NCI-H524 treated with DMSO at 0.1 percent for 48 hours (cell line): ENCODE measurements around the gene METRNL.
"Not testable (repeated sequence)": the region's sequence is repeated elsewhere in the genome, so short reads cannot be mapped to it uniquely, and the experiment has no call there.

Experiments used
- DNase-seq: peaks from one replicate; lab custom pipeline; 2025; lab: John Stamatoyannopoulos, UW

The METRNL gene

DNA sequence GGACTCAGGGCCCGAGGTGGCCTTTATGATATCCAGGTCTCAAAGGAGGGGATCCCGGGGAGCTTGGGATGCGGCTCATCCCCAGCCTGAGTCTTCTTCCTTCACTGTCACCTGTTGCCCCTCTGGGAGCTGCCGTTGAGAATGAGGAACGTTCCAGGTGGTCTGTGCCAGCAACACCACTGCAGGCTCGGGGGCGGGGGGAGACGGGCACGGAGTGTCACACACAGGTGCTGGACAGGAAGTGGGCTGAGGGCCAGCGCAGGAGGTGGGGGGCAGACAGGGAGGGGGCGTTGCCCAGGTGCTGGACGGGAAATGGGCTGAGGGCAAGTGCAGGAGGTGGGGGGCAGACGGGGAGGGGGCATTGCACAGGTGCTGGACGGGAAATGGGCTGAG lies 28.2 kb downstream of the METRNL start:
- no peak for DNase-seq

DNA sequence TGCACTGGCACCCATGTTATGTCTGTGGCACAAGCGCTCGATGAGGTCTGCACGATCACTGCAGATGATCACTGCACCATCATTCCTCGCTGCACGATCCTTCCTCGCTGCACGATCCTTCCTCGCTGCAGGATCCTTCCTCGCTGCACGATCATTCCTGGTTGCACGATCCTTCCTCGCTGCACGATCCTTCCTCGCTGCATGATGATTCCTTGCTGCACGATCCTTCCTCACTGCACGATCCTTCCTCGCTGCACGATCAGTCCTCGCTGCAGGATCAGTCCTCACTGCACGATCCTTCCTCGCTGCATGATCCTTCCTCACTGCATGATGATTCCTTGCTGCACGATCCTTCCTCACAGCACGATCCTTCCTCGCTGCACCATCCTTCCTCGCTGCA lies 29.3 kb downstream of the METRNL start:
- no peak for DNase-seq

DNA sequence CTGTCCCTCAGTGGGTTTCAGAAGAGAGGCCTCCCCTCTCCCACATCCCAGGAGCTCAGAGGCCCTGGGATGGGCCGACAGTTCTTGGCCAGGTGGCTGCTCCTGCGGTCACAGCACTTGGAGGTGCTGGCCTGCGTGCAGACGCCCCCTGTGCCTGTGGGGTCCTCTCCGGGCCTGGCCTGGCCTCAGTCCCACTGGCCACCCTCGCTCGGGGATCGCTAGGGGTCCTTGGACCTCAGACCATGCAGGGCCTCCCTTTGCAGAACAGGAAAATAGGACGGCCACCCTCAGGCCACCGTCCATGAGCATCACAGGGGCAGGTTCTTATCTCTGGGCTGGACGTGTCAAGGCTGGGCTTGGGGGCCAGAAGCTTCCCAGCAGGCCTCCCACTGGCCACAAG lies 30.0 kb downstream of the METRNL start:
- DNase-seq = no peak

DNA sequence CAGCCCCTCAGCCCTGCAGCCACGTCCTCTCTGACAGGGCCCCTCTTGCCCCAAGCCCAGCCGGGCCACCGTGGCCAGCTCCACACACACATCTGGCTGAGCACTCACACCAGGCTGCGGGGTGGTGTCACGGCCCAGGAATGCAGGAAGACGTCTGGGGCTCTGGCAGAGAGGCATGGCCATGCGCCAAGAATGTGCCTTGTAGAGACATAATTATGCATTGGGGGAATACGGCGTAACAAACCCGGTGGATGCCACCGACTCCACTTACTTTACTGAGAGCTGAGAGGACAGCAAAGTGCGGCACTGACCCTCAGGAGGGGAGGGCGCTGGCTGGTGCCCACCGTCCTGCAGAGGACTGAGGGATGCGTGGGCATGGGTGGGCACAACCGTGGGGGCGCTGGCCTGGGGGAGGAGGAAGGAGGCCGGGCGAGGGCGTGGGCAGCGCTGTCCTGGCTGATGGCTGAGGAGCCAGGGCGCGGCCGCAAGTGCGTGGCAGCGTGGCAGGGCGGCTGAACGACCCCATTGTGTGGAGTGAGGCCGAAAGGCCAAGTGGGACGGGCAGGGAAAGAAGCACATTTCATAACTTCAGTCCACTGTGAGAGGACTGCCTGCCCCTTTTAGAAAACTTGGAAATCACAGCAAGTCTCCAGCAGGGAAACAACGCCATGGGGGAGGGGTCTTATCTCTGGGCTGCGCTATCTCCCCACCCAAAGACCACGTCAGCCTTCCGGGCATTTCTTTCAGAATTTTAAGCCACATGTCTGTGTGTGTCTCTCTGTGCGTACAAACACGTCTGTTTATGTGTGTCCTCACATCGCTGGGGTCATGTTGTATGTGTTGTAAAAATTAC lies 30.6 kb downstream of the METRNL start:
- no peak for DNase-seq

DNA sequence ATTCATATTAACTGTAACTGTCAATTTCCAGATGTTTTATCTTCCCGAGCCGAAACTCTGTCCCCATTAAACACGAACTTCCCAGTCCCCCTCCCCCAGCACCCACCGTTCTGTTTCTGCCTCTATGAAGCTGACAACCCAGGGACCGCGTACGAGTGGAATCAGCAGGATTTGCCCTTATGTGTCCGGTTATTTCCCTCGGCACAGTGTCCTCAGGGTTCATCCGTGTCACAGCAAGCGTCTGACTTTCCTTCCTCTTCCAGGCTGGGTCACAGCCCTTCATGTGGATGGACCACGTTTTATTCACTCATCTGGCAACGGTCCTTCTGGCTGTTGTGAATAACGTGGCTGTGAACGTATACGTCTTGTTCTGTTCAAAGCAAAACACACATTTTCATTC lies 31.3 kb downstream of the METRNL start:
- no peak for DNase-seq

DNA sequence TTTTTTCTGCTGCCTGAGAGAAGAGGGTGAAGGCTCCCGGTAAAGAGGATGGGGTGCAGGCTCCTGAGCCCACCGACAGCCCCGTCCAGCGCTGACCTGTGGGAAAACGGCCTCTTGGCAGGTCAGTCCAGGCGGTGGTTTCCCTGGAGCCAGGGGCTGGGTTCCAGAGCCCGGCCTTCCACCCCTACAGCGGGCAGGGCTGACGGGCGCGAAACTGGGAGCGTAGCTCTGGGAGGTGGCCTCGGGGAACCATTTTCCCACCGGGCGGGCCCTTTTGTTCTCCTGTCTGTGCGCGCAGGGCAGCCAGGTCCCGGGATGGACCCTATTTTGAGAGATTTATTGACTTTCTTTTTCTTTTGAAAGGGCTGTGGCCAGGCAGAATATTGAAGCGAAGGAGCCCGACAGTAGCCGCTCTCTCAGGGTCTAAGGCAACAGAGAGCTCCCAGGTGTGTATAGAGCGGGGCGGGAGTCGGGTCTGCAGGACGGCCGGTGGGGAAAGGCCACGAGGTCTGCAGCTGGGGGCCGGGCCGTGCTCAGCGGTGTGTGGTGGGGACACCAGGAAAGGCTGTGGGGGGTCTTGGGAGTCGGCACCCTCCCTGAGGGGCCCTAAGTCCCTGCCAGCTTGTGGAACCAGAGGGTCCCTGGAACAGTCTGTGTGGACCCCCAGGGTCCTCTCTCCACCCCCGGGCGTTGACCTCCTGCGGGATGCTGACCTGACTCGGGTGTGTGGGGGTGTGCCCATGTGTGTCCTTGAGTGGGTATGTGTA lies 32.3 kb downstream of the METRNL start:
- DNase-seq = no peak

DNA sequence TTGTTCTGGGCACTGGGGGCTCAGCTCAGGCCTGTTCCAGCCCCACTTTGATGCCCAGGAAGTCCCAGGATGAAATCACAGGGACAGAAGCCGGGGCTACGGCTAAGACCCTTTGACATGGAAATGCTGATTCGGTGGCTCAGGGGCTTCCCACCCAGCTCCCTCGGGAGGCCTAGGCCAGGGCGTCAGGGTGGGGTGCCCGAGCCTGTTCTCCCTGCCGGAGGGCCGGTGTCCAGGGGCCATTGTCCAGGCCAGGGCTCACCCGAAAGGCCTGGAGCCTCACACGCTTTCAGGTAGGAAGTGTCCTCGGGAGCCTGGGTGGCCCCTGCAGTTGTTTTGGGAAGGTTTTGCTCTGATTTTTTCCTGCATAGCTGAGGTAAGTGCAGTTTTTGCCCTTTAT lies 34.0 kb downstream of the METRNL start:
- DNase-seq = no peak

DNA sequence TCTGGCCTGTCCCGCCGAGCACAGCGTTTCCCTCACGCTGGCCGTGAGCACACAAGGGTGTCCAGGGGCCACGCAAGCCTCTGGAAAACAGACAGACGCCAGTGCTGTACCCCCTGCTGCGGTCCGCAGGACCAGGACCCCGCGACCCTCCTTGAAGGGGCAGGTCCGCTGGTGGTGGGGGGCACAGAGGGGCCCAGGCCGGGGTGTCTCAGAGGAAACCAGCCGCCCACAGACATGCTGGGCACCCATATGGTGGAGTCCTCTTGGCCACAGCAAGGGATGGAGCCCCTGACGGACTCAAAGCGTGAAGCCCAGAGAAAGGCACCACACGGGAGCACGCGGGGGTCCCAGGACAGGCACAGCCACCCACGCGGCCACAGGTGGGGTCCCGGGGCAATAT lies 34.4 kb downstream of the METRNL start:
- DNase-seq = no peak

DNA sequence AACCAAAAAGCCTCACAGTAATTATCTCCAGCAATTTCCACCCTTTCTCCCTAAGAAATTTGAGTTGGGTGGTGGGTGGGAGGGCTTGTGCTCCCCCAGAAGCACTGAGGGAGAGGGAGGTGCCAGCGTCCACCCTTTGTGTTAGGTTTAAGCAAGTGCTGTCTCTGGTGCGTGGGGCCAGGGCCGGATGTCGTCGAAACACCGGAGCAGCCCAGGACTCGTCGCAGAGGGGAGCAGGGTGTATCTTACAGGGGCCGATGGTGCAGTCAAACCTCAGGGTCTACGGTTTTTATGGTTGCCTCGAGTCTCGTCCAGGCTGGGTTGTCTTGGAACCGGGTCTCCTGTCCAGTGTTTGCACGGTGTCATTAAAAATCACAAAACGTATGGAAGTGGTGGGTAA lies 35.3 kb downstream of the METRNL start:
- DNase-seq = no peak

DNA sequence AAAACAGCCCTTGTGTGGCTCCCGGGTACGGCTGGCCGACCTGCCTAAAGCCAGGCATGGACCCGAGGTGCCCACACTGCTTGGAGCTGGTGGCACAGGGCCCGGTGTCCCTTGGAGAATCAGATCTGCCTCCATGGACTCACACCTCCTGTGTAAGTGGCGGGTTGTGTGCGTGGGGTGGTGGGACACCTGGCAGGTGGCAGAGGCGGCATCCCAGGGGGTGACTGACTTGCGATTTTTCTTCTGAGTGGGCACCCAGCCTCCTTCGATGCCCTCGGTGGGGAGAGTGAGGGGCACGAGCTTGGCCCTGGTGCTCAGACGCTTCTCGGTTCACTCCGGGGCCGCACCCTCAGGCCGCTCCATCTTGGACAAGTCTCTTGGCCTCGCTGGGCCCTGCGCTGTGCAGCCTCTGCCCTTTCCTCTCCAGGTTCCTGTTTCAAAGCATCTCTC lies 35.8 kb downstream of the METRNL start:
- no peak for DNase-seq

DNA sequence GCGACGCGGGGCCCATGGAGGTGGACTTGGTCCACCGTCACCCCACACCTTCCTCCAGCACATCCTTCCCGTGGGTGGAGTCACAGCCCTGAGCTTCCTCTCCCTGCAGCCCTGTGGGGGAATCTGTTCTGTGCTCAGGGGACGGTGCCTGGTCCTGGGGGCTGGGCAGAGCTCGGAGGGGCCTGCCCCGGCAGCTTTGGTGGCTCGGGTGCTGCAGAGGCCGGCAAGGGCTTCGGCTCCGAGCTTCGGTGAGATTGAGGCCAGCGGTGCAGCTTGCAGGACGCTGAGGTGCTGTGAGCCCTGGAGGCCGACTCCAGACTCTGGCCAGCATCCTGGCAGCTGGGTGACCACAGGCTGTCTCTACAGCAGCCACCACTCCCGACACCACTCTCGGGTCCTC lies 36.4 kb downstream of the METRNL start:
- no peak for DNase-seq

DNA sequence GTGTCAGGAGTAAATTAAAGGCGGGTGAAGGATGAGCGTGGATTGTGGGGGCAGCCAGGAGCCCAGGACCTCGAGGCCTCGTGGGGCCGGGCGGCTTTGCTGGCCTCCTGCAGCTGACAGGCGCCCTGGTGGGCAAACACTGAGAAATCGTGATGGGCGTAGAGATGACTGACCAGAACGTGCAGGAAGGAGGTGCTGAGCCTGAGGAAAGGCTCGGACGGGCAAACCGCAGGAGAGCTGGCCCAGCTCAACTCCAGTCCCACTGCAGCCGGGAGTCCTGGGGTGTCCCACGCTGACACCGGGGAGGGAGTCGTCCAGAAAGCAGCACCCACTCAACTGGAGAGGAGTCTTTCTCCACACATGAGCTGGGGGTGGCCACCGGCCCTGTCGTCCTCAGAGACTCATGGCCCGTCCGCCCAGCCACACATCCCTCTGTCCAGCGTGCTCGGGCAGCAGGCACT lies 36.9 kb downstream of the METRNL start:
- DNase-seq = no peak

DNA sequence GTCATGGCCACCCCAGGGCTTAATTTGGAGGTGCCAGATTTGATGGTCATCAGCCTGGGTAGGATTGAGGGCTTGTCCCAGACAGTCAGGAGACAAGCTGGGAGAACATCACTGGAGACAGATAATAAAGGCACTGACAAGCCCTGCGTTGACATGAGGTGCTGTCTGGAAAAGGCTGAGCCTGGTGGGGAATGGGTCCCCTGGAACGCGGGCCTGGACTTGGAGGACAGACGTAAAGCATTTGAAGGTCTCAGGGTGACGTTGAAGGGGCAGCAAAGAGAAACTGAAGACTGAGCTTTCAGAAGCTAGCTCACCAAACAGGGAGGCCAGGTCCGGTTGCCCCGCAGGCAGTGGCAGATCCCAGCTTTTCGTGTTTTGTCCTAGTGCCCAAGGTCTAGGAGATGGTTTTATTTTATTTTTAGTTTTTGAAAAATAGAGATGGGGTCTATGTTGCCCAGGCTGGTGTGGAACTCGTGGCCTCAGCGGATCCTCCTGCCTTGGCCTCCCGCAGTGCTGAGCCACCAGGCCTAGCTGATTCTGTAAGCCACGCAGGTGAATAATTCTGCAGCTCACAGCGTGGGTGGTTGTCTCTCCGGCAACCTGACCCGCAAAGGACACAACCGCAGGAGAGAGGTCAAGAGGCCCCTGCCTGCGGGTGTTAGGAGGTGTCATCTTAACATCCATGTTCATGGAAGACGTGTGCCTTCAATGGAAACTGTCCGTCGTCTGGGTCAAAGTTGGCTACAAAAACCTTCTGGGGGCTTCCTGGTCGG lies 37.6 kb downstream of the METRNL start:
- DNase-seq = no peak

DNA sequence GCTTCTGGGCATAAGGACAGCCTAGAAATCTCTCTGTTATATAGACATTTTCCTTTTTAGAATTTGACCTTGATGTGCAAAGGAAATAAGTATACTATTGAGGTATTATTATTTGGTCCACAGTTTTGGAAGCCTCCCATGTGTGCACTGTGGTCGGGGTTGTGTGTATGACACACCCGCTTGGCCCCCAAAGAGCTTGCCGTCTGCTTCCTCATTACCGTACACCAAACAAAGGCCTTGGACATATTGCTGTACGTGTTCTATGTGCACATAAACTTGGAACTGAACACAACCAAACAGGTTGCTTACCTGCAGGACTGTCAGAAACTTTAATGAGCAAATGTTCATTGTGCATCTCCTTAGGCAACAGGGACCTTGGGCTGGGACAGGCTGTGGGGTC lies 38.2 kb downstream of the METRNL start:
- no peak for DNase-seq

DNA sequence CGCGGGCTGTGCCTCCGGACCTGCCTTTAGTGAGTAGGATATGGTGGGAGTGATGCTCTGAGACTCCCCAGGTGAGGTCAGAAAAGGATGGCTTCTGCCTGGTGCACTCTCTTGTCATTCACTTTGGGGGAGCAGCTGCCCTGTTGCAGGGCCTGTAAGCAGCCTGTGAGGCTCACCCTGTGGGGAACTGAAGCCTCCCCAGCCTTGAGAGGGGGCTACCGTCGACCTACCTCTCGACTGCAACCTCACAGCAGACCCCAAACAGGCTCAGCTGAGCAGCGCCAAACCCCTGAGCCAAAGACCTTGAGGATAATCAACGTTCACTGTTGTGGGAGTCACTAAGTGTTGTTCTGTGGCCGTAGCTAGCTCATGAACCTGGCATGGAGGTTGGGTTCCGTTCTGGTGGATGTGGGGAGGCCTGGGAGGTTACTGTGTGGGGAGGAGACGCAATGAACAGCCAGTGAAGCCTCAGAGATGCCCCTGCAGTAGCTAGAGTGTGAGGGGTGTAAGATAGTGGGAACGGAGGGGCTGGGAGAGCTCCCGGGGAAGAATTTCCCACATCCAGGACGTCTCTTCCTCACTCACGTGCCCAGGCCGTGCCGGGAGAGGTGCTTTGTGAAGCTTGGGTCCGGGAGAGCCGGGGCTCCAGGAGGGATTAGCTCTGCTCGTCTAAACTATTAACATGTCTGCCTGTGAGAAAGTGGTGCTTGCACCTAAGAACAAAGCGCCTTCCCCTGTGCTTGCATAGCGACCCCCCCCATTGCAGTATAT lies 38.8 kb downstream of the METRNL start:
- no peak for DNase-seq

DNA sequence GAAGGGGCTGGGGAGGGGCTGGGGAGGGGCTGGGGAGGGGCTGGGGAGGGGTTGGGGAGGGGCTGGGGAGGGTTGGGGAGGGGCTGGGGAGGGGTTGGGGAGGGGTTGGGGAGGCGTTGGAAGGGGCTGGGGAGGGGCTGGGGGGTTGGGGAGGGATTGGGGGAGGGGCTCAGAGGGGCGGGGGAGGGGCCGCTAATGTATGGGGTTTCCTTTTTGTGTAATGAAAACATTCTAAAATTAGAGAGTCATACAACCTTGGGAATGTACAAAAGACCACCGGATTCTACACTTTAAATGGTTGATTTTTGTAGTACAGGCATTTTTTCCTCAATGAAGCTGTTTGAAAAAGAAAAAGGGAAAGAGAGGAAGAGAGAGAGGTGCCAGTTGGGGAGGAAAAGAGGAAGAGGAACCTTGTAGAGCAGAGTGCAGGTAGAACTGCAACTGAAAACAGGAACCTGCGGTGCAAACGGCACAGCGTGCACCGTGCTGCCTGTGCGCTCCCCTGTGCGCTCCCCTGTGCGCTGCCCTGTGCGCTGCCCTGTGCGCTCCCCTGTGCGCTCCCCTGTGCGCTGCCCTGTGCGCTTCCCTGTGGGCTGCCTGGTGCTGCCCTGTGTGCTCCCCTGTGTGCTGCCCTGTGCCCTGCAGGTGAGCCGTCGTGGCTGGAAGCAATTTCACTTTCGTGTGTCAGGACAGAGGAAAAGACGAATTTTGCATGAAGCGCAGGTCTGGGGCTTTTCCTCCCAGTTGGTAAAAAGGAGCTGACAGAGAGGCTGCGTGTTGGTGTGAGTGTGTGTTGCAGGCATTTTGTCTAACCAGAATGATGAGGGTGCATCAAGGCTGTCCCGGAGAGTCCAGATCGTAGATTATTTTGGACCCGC lies 40.8 kb downstream of the METRNL start:
- no peak for DNase-seq

DNA sequence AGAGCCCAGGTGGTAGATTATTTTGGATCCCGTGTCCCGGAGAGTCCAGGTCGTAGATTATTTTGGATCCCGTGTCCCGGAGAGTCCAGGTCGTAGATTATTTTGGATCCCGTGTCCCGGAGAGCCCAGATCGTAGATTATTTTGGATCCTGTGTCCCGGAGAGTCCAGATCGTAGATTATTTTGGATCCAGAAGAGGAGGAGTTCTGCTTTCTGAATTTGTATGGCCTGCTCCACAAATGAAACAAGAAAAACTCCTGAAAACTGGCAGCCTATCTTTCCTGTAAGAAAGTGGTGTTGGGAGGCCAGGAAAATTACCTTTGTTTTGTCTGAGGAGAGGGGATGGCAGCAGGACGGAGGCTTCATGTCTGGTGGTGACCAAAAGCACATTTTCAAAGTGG lies 42.1 kb downstream of the METRNL start:
- not testable (repeated sequence) for DNase-seq

DNA sequence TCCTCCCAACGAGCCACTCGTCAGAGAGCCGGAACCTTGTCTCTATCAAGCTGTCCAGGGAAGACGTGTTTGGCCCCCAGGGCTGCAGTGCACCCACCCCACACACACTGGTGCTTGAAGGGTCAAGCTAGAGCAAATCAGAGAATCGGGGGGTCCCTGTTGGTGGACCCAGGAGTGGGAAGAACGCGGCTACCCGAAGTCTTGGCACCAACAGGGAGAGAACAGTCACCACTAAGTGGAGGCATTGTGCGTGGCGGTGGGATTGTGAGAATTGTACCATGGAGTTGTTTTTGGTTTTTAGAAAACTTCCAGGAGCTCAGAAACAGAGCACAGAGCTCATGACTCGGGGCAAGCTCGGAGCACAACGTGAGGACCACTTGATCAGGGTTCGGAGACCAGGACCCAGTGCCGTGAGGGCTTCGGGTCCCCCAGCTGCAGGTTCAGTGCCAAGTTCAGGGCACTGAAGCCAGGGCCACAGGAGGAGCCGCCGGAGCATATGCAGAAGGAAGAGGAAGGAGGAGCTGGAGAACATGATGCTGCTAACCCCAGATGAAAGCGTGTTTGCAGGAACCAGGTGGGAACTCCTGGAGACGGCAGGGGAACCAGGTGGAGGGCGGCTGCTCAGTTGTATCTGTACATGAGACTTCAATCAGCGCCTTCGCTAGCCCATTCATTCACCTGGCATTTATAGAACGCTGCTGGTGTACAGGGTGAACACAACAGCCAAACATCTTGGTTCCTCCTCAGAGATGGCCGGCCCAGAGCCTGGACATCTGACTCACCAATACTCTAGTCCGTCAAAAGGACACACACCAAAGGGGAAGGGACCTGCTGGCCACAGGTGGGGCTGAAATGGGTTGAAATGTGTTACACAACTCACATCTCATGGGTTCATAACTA lies 42.8 kb downstream of the METRNL start:
- no peak for DNase-seq

DNA sequence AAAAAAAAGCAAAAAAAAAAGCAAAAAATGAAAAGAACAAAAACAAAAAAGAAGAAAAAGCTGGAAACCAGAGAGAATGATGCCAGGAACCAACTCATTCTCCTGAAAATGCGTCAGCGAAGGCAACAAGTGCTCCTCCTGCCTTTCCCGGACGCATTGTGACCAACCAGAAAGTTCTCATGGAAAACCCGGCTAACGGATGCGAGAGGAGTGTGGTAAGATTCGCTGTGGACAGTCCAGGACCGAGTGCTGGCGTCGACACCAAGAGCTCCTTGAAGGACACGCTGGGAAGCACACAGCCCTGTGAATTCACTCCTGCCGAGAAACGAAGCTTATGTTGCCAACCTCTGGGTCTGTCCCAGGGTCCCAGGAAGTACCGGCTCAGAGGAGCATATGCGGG lies 43.4 kb downstream of the METRNL start:
- no peak for DNase-seq
